ENCODE results near the gene ABCF3.

GRCh38 chr3:184155644-184156521 lies 30.1 kb upstream of the ABCF3 start:
- TF ChIP-seq CTCF (IDR thresholded peaks at IDR 0.05) (no peak), POLR2A (IDR thresholded peaks at IDR 0.05; ENCODE audit: low read depth) (no peak), POLR2AphosphoS5 (IDR thresholded peaks at IDR 0.05) (no peak), EP300 (IDR thresholded peaks at IDR 0.05) (no peak)
